DOHH2 (cell line): ENCODE data around the gene HMG20B.

Experiments
- H3F3A ChIP-seq: fragments of 200-600 bp; sonication (generic), shearing (Covaris generic); 2 replicates; pipeline ENCODE4 v1.6.0; 2016; ENCODE audit warnings: antibody characterized with exemption, mild to moderate bottlenecking; ENCODE audit not compliant: control insufficient read depth, insufficient read depth
- H3K27ac ChIP-seq: fragments of 200-600 bp; sonication (generic); 2 replicates; pipeline ENCODE4 v1.5.1; 2014; ENCODE audit warnings: low read depth, mild to moderate bottlenecking, low read length, moderate library complexity
- H3K27me3 ChIP-seq: fragments of 200-600 bp; sonication (generic); 2 replicates; pipeline ENCODE4 v1.6.1; 2014; ENCODE audit warnings: mild to moderate bottlenecking, low read length, mixed read lengths; ENCODE audit not compliant: control insufficient read depth
- H3K36me3 ChIP-seq: fragments of 200-600 bp; sonication (generic); 2 replicates; pipeline ENCODE4 v1.6.1; 2014; ENCODE audit warnings: mild to moderate bottlenecking, low read length, moderate library complexity, mixed read lengths; ENCODE audit not compliant: control insufficient read depth
- H3K4me1 ChIP-seq: fragments of 200-600 bp; sonication (generic); 2 replicates; pipeline ENCODE4 v1.6.1; 2014; ENCODE audit warnings: mild to moderate bottlenecking, low read length, mixed read lengths; ENCODE audit not compliant: control insufficient read depth
- H3K4me2 ChIP-seq: fragments of 200-600 bp; sonication (generic); 2 replicates; pipeline ENCODE4 v1.6.0; 2014; ENCODE audit warnings: mild to moderate bottlenecking, low read length, moderate library complexity
- H3K4me3 ChIP-seq: fragments of 200-600 bp; sonication (generic); 2 replicates; pipeline ENCODE4 v1.5.1; 2014; ENCODE audit warnings: mild to moderate bottlenecking, low read length, mixed read lengths
- H3K79me2 ChIP-seq: fragments of 200-600 bp; sonication (generic); 2 replicates; pipeline ENCODE4 v1.6.1; 2014; ENCODE audit warnings: mild to moderate bottlenecking, low read length, mixed read lengths; ENCODE audit not compliant: control insufficient read depth
- H3K9me2 ChIP-seq: fragments of 200-600 bp; sonication (generic); replicated peaks from 2 replicates; pipeline ENCODE4 v1.6.1; 2014; ENCODE audit warnings: mild to moderate bottlenecking, low read length, mixed read lengths; ENCODE audit not compliant: control insufficient read depth
- H3K9me3 ChIP-seq: fragments of 200-600 bp; sonication (generic); 2 replicates; pipeline ENCODE4 v1.6.1; 2014; ENCODE audit warnings: antibody characterized with exemption, low read length, mixed read lengths; ENCODE audit not compliant: control insufficient read depth, insufficient read depth
- H4K20me1 ChIP-seq: fragments of 200-600 bp; sonication (generic); 2 replicates; pipeline ENCODE4 v1.6.0; 2014; ENCODE audit warnings: low read depth, mild to moderate bottlenecking, antibody characterized with exemption, low read length, moderate library complexity; ENCODE audit not compliant: control insufficient read depth, insufficient read depth
- EZH2phosphoT487 ChIP-seq: fragments of 200-600 bp; sonication (generic); IDR thresholded peaks from 2 replicates; pipeline ENCODE4 v1.6.1; 2017; ENCODE audit warnings: borderline replicate concordance, mild to moderate bottlenecking, antibody characterized with exemption, low read length, moderate library complexity, mixed read lengths
- TF ChIP-seq, protein P1 (sequence below): fragments of 200-600 bp; sonication (generic); IDR thresholded peaks from one replicate; pipeline ENCODE4 v1.5.1; 2014; ENCODE audit warnings: antibody characterized with exemption, mild to moderate bottlenecking, low read depth, low read length; ENCODE audit not compliant: poor library complexity, severe bottlenecking

The HMG20B gene

DNA sequence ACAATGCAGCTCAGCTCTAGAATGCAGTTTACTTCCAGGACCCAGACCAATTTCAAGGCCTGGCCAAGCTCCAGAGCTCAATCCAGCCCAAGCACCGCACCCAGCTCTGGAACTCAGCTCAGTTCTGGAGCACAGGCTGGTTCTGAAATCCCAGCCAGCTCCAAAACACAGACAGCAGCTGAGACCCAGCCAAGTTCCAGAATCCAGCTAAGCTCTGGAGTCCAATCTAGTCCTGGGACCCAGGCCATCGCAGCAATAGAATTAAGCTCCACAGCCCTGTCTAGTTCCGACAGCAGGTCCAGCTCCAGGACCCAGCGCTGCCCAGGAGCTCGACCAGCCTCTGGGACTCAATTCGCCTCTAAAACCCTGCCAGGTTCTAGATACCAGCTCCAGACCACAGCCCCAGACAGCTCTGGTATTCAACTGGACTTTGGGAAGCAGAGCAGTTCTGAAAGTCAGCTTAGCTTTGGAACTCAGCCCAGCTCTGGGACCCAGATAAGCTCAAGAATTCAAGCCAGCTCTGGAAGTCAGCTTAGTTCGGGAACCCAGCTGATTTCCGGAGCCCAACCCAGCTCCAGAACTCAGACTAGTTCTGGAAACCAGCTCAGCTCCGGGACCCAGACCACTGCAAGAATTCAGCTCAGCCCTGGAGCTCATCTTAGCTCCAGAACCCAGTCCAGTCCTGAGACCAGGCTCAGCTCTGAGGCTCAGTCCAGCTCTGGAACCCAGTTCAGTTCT, 19.3 kb downstream of the HMG20B start:
- Histone ChIP-seq H3K27me3 (no peaks in the 10 kb centered on the region), H3K79me2 (no peaks in the 10 kb centered on the region), H4K20me1 (no peaks in the 10 kb centered on the region), H3K4me1 (no peaks in the 10 kb centered on the region), H3K27ac (no peak overlapping the region), H3K4me3 (no peak overlapping the region), H3K9me3 (peaks cover 20% of the 10 kb centered on the region; the same call in 1 of the 2 replicates), H3K9me2 (no peaks in the 10 kb centered on the region), H3K4me2 (no peak overlapping the region), H3F3A (no peaks in the 10 kb centered on the region), H3K36me3 (no peaks in the 10 kb centered on the region)
- TF ChIP-seq EZH2phosphoT487: no peak
- TF ChIP-seq, protein P1, sequence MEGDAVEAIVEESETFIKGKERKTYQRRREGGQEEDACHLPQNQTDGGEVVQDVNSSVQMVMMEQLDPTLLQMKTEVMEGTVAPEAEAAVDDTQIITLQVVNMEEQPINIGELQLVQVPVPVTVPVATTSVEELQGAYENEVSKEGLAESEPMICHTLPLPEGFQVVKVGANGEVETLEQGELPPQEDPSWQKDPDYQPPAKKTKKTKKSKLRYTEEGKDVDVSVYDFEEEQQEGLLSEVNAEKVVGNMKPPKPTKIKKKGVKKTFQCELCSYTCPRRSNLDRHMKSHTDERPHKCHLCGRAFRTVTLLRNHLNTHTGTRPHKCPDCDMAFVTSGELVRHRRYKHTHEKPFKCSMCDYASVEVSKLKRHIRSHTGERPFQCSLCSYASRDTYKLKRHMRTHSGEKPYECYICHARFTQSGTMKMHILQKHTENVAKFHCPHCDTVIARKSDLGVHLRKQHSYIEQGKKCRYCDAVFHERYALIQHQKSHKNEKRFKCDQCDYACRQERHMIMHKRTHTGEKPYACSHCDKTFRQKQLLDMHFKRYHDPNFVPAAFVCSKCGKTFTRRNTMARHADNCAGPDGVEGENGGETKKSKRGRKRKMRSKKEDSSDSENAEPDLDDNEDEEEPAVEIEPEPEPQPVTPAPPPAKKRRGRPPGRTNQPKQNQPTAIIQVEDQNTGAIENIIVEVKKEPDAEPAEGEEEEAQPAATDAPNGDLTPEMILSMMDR: no peak

DNA sequence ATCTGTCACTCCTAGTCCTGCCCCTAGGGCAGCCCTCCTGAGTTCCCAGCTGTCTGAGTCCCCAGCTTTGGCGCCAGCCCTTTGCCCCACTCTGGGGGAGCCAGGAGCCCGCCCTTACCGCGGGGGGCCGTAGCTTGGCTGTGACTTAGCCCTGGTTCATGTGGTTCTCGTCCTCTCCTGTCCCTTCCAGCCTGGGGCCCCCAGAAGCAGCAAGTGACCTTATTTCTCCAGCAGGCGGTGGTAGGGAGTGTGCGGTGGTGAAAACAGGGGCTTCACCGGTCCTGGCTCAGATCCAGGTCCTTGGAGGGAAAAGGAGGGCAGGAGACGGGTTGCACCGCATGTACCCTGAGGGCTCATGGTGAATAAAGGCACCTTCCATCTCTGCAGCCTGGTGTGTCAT, 20.4 kb downstream of the HMG20B start:
- no peaks in the 10 kb centered on the region for H4K20me1 ChIP-seq
- no peaks in the 10 kb centered on the region for H3K79me2 ChIP-seq
- no peak overlapping the region for H3K4me2 ChIP-seq
- H3K9me3 ChIP-seq: peaks cover 20% of the 10 kb centered on the region; the same call in 1 of the 2 replicates
- H3K9me2 ChIP-seq: no peaks in the 10 kb centered on the region
- H3K27me3 ChIP-seq: no peaks in the 10 kb centered on the region
- H3K4me3 ChIP-seq: no peak overlapping the region
- no peak overlapping the region for H3K27ac ChIP-seq
- TF ChIP-seq, protein P1: no peak
- H3K36me3 ChIP-seq: no peaks in the 10 kb centered on the region
- H3K4me1 ChIP-seq: no peaks in the 10 kb centered on the region
- no peaks in the 10 kb centered on the region for H3F3A ChIP-seq

DNA sequence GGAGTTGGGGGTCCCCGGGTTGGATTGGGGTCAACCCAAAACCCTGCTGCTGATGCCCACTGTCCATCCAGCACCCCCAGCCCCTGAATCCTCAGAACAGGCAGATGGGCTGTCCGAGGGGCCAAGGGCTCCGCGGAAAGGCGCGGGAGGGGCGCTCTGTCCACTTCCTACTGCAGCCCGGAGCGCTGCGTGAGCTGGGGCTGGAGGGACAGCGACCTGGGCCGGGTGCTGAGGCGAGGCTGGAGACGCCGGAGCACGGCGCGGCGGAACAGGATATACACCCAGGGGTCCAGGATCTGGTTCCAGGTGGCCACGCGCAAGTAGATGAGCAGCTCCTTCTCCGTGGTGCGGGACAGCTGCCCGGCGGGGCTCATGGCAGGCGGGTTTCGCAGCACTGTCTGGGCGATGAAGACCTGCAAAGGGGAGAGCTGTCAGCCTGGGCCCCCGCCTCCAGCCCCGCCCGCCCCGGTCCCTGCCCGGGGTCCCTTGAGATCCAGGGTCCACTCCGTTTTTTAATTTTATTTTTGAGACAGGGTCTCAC, 22.8 kb downstream of the HMG20B start:
- H3K27ac ChIP-seq: no peak overlapping the region
- no peaks in the 10 kb centered on the region for H3K36me3 ChIP-seq
- H3K4me2 ChIP-seq: no peak overlapping the region
- H4K20me1 ChIP-seq: no peaks in the 10 kb centered on the region
- no peaks in the 10 kb centered on the region for H3K79me2 ChIP-seq
- H3K4me3 ChIP-seq: no peak overlapping the region
- no peaks in the 10 kb centered on the region for H3F3A ChIP-seq
- peaks cover 17% of the 10 kb centered on the region; the same call in 1 of the 2 replicates for H3K9me3 ChIP-seq
- TF ChIP-seq, protein P1: no peak
- no peak for TF ChIP-seq EZH2phosphoT487
- peaks cover 2% of the 10 kb centered on the region; the same call in 1 of the 2 replicates for H3K4me1 ChIP-seq
- no peaks in the 10 kb centered on the region for H3K9me2 ChIP-seq
- H3K27me3 ChIP-seq: no peaks in the 10 kb centered on the region
